HUDEP-2 (cell line): ENCODE results near the gene SLAMF1.
"Not testable (repeated sequence)": the region's sequence is repeated elsewhere in the genome, so short reads cannot be mapped to it uniquely, and the experiment has no call there.

ENCODE experiments used
- DNase-seq, 76 experiments: peaks; one replicate each; lab custom pipeline; 2025; ENCODE audit not compliant: unreplicated experiment in 76 of 76; lab: John Stamatoyannopoulos, UW

SLAMF1 gene

DNA sequence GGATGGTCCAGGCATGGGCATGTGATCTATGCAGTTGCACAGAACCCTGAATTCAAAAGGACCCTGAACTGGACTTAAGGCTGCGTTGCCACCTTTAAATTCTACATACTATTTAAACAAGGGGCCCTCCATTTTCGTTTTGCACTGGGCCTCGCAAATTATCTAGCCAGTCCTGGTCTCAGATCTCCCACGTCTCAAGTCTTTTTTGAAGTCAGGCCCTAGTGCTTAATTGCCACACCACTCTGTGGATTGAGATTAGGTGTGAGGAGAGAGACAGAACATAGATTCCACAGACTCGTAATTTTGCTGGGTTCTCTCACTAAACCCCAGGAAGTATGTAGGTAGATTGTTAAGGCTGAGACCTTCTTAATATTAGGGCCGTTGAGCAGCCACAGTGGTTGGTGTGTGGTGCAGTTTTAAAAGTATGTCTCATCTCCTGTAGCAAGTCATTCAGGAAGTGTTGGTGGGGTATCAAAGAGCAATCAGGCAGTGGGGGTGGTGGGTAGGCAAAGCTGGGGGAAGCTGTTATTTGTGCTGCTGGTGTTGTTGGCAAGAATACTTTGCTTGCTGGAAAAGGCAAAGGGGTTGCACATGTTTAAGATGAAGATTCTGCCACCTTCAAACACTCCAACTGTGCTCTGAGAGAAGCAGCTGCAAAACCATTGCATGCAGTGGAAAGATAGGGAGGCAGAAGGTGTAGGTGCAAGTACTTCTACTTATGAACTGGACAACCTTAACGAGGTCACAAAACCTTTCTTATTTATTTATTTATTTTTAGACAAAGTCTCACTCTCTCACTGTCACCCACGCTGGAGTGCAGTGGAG lies 78.8 kb downstream of the SLAMF1 start:
- DNase-seq = no peak

DNA sequence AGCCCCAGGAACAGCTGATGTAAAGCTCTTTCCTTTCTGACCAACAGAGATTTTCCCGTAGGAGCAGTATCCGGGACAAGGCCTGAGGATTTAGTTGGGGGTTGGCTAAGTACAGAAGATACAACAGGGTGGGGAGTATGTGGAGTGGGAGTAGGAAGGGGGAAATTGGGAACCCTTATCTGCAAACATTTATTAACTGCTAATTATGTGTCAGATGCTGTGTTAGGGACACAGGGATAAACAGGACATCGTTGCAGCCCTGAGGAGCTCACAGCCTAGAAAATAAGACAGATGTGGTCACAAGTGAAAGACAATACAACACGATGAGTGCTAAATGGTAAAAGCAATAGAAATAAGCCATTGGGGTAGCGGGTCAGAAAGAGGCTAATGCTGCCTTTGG lies 79.5 kb downstream of the SLAMF1 start:
- no peak for DNase-seq

DNA sequence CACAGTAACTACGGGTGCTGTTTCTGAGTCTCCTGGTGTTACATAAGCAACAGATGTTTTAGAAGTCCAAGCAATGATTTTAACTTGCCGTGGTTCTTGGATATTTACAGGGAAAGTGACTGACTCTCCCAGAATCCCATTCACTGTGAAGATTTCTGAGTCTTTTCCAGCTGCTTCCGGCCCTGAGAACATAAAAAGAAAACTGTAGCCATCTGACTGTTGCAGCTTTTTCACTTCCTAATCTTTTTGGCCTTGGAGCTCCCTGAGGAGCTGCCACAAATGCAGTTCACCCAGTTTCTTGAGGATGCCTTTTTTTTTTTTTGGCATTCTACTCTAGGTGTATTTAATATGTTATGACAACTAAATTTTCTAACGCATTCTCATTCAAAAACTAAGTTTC lies 81.3 kb downstream of the SLAMF1 start:
- no peak for DNase-seq

DNA sequence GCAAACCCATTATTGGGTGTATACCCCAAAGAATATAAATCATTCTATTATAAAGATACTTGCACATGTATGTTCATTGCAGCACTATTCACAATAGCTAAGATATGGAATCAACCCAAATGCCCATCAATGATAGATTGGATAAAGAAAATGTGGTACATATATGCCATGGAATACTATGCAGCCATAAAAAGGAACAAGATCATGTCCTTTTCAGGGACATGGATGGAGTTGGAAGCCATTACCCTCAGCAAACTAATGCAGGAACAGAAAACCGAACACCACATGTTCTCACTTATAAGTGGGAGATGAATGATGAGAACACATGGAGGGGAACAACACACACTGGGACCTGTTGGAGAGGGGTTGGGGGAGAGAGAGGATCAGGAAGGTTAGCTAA lies 83.6 kb downstream of the SLAMF1 start:
- DNase-seq = not testable (repeated sequence)

DNA sequence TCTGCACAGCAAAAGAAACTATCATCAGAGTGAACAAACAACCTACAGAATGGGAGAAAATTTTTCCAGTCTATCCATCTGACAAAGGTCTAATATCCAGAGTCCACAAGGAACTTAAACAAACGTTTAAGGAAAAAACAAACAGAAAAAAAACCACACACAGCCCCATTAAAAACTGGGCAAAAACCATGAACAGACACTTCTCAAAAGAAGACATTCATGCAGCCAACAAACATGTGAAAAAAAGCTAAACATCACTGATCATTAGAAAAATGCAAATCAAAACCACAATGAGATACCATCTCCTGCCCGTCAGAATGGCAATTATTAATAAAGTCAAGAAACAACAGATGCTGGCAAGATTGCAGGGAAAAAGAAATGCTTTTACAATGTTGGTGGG lies 84.1 kb downstream of the SLAMF1 start:
- not testable (repeated sequence) for DNase-seq

DNA sequence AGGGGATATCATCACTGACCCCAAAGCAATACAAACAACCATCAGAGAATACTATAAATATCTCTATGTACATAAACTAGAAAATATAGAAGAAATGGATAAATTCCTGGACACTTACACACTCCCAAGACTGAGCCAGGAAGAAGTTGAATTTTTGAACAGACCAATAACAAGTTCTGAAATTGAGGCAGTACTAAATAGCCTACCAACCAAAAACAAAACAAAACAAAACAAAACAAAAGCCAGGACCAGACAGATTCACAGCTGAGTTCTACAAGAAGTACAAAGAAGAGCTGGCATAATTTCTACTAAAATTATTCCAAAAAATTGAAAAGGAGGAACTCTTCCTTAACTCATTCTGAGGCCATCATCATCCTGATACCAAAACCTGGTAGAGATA lies 86.0 kb downstream of the SLAMF1 start:
- DNase-seq = no peak

DNA sequence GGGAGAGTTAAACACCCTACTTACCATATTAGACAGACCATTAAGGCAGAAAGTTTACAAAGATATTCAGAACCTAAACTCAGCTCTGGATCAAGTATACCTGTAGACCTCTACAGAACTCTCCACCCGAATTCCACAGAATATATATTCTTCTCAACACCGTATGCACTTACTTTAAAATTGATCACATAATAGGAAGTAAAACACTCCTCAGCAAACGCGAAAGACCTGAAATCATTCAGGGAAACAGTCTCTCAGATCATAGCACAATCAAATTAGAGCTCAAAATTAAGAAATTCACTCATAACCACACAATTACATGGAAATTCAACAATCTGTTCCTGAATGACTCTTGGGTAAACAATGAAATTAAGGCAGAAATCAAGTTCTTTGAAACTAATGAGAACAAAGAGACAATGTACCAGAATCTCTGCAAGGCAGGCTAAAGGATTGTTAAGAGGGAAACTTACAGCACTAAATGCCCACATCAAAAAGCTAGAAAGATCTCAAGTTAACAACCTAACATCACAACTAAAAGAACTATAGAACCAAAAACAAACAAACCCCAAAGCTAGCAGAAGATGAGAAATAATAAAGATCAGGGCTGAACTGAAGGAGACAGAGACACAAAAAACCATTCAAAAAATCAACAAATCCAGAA lies 86.7 kb downstream of the SLAMF1 start:
- no peak for DNase-seq

DNA sequence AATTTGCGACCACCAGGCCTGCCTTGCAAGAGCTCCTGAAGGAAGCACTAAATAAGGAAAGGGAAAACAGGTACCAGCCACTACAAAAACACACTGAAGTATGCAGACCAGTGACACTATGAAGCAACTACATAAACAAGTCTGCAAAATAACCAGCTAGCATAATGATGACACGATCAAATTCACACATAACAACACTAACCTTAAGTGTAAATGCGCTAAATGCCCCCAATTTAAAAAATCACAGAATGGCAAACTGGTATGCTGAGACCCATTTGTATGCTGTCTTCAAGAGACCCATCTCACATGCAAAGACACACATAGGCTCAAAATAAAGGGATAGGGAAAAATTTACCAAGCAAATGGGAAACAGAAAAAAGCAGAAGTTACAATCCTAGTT lies 87.4 kb downstream of the SLAMF1 start:
- DNase-seq = not testable (repeated sequence)

DNA sequence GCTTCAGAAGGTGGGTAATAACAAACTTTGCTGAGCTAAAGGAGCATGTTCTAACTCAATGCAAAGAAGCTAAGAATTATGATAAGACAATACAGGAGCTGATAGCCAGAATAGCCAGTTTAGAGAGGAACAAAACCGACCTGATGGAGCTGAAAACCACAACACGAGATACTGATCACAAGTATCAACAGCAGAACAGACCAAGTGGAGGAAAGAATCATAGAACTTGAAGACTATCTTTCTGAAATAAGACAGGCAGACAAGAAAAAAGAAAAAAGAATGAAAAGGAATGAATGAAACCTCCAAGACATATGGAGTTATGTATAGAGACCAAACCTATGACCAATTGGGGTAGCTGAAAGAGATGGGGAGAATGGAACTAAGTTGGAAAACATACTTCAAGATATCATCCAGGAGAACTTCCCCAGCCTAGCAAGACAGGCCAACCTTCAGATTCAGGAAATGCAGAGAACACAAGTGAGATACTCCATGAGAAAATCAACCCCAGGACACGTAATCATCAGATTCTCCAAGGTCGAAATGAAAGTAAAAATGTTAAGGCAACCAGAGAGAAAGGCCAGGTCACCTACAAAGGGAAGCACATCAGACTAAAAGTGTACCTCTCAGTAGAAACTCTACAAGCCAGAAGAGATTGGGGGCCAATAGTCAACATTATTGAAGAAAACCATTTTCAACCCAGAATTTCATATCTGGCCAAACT lies 88.0 kb downstream of the SLAMF1 start:
- peak in 9 of 76 experiments; percentile 26 to 50 (median 38) for DNase-seq
